ENCODE data around the gene ACOX3. TPM values are rescaled to one million over a fixed set of nuclear protein-coding genes. Genes with fewer than 3 reads are reported as not detected.
A peak's percentile ranks its signal among the peaks of the same experiment; 100 is the strongest.
"Not testable (repeated sequence)": the region's sequence is repeated elsewhere in the genome, so short reads cannot be mapped to it uniquely, and the experiment has no call there.

ACOX3 gene
- polyA plus RNA-seq (2011; rRNA removed) = 7.9 and 10.2 TPM in 2 replicates
- polyA minus RNA-seq (2011; rRNA and poly(A)+ RNA removed) = 10.0 and 12.5 TPM in 2 replicates

GRCh38 chr4:8440492-8441311 is at the start of gene ACOX3, which contains the start of gene TRMT44:
TSS of gene ACOX3 (minus strand) at chr4:8440723. CDS start at chr4:8416521, 24,202 bp downstream.
TSS of gene TRMT44 (plus strand) at chr4:8440777. CDS start at chr4:8440823, 46 bp downstream.
- peak; percentile 74 for DNase-seq (ENCODE audit: low read depth, low spot score)
- Histone ChIP-seq H3K27me3 (ENCODE audit: control insufficient read depth, insufficient read depth, low read length) (no peaks in the 10 kb centered on the region), H3K9me3 (ENCODE audit: control insufficient read depth, insufficient read depth, low read length) (no peaks in the 10 kb centered on the region; the same call in 1 of the 2 replicates), H3K27ac (ENCODE audit: low read depth, low read length) (peak within 1 kb of the TSS; percentile 98), H3K4me3 (ENCODE audit: low read depth, low read length) (peak within 1 kb of the TSS; percentile 70)
- ChIA-PET POLR2A (interaction anchor here (0.5 to 1.4 kb wide), 2 partner anchors 12 to 18 kb away, joined by 3 to 5 read pairs; no protein-coding TSS in a partner anchor), CTCF (interaction anchor here (1.5 to 1.8 kb wide), 2 partner anchors 12 to 38 kb away, joined by 4 to 10 read pairs; no protein-coding TSS in a partner anchor)
- no peak for TF ChIP-seq CTCF (IDR thresholded peaks at IDR 0.05; ENCODE audit: low read depth, low read length)

- peaks cover 4% of the 10 kb centered on the region; the same call in 1 of the 2 replicates for H3K9me3 ChIP-seq (ENCODE audit: control insufficient read depth, insufficient read depth, low read length)
- no peak overlapping the region for H3K4me3 ChIP-seq (ENCODE audit: low read depth, low read length)
- ChIA-PET CTCF (no interaction called here), POLR2A (interaction anchor here (0.6 kb wide), 1 partner anchor 29 kb away, joined by 4 read pairs; no protein-coding TSS in a partner anchor)
- TF ChIP-seq CTCF (IDR thresholded peaks at IDR 0.05; ENCODE audit: low read depth, low read length) = no peak
- DNase-seq (ENCODE audit: low read depth, low spot score) = no peak
- peaks cover 12% of the 10 kb centered on the region for H3K27me3 ChIP-seq (ENCODE audit: control insufficient read depth, insufficient read depth, low read length)
- H3K27ac ChIP-seq (ENCODE audit: low read depth, low read length) = no peak overlapping the region
Observed at GRCh38 chr4:8488791-8489369, 48.4 kb upstream of the ACOX3 start.

- CTCF ChIA-PET; H3K4me3 ChIP-seq (ENCODE audit: low read depth, low read length): not testable (repeated sequence)
Observed at GRCh38 chr4:8486643-8487042, 46.1 kb upstream of the ACOX3 start.

GRCh38 chr4:8480221-8480620 is 39.7 kb upstream of the ACOX3 start:
- ChIA-PET CTCF (interaction anchor here (1.3 kb wide), 1 partner anchor 12 kb away, joined by 3 read pairs; no protein-coding TSS in a partner anchor), POLR2A (no interaction called here)
- Histone ChIP-seq H3K27me3 (ENCODE audit: control insufficient read depth, insufficient read depth, low read length) (peaks cover 2% of the 10 kb centered on the region), H3K4me3 (ENCODE audit: low read depth, low read length) (no peak overlapping the region), H3K9me3 (ENCODE audit: control insufficient read depth, insufficient read depth, low read length) (no peaks in the 10 kb centered on the region), H3K27ac (ENCODE audit: low read depth, low read length) (no peak overlapping the region)
- no peak for TF ChIP-seq CTCF (IDR thresholded peaks at IDR 0.05; ENCODE audit: low read depth, low read length)
- DNase-seq (ENCODE audit: low read depth, low spot score) = no peak

More at GRCh38 chr4:8486643-8487042, 46.1 kb upstream of the ACOX3 start:
- DNase-seq (ENCODE audit: low read depth, low spot score); H3K27ac ChIP-seq (ENCODE audit: low read depth, low read length); H3K9me3 ChIP-seq (ENCODE audit: control insufficient read depth, insufficient read depth, low read length); POLR2A ChIA-PET; H3K27me3 ChIP-seq (ENCODE audit: control insufficient read depth, insufficient read depth, low read length): not testable (repeated sequence)

GRCh38 chr4:8478801-8479744 is 38.5 kb upstream of the ACOX3 start:
- Histone ChIP-seq H3K4me3 (ENCODE audit: low read depth, low read length) (no peak overlapping the region), H3K9me3 (ENCODE audit: control insufficient read depth, insufficient read depth, low read length) (no peaks in the 10 kb centered on the region; the same call in 1 of the 2 replicates), H3K27me3 (ENCODE audit: control insufficient read depth, insufficient read depth, low read length) (peaks cover 2% of the 10 kb centered on the region), H3K27ac (ENCODE audit: low read depth, low read length) (no peak overlapping the region)
- ChIA-PET POLR2A (no interaction called here), CTCF (no interaction called here)
- no peak for DNase-seq (ENCODE audit: low read depth, low spot score)
- TF ChIP-seq CTCF (IDR thresholded peaks at IDR 0.05; ENCODE audit: low read depth, low read length) = no peak

Measured in AG04450 (cell line).